Neural cell (in vitro differentiated cells): ENCODE measurements around the gene RBM25. TPM values are rescaled to one million over a fixed set of nuclear protein-coding genes. Genes with fewer than 3 reads are reported as not detected.

Experiments used
- H2AFZ ChIP-seq: fragments of 200-600, 300-800 bp; sonication (generic), shearing (Covaris generic); 2 replicates; pipeline ENCODE4 v1.6.0; 2014; ENCODE audit warnings: low read depth, mild to moderate bottlenecking, antibody characterized with exemption, low read length, moderate library complexity
- H3F3A ChIP-seq: fragments of 200-600 bp; shearing (Covaris generic); 2 replicates; pipeline ENCODE4 v1.6.1; 2016; ENCODE audit warnings: mild to moderate bottlenecking, moderate library complexity, mixed read lengths, antibody characterized with exemption, low read length; ENCODE audit not compliant: insufficient read depth, poor library complexity, severe bottlenecking
- H3K27ac ChIP-seq: fragments of 200-600, 300-800 bp; sonication (generic), shearing (Covaris generic); 2 replicates; pipeline ENCODE4 v1.5.1; 2014; ENCODE audit warnings: mild to moderate bottlenecking, low read length, moderate library complexity
- H3K27me3 ChIP-seq: fragments of 300-800, 200-600 bp; sonication (generic), shearing (Covaris generic); 2 replicates; pipeline ENCODE4 v1.6.0; 2014; ENCODE audit warnings: mild to moderate bottlenecking, low read depth, low read length, moderate library complexity; ENCODE audit not compliant: insufficient read depth
- H3K36me3 ChIP-seq: fragments of 300-800, 200-600 bp; sonication (generic), shearing (Covaris generic); 2 replicates; pipeline ENCODE4 v1.5.1; 2014; ENCODE audit warnings: mild to moderate bottlenecking, antibody characterized with exemption, low read length, moderate library complexity; ENCODE audit not compliant: insufficient read depth
- H3K4me2 ChIP-seq: fragments of 300-800, 200-600 bp; sonication (generic), shearing (Covaris generic); 2 replicates; pipeline ENCODE4 v1.6.0; 2014; ENCODE audit warnings: mild to moderate bottlenecking, low read length
- H3K4me3 ChIP-seq: fragments of 300-800, 200-600 bp; sonication (generic), shearing (Covaris generic); 2 replicates; pipeline ENCODE4 v1.5.1; 2014; ENCODE audit warnings: mild to moderate bottlenecking, low read length, moderate library complexity
- H3K79me2 ChIP-seq: fragments of 200-600 bp; shearing (Covaris generic); replicated peaks from 2 replicates; pipeline ENCODE4 v1.6.0; 2014; ENCODE audit warnings: mild to moderate bottlenecking, low read length, moderate library complexity; ENCODE audit not compliant: insufficient read depth
- H3K9ac ChIP-seq: fragments of 300-800, 200-600 bp; sonication (generic), shearing (Covaris generic); 2 replicates; pipeline ENCODE4 v1.6.1; 2016; ENCODE audit warnings: mild to moderate bottlenecking, low read length, mixed read lengths
- H3K9me2 ChIP-seq: fragments of 200-600 bp; shearing (Covaris generic); 2 replicates; pipeline ENCODE4 v1.6.1; 2016; ENCODE audit warnings: mild to moderate bottlenecking, low read length, mixed read lengths; ENCODE audit not compliant: insufficient read depth
- H3K9me3 ChIP-seq: fragments of 200-600, 300-800 bp; sonication (generic), shearing (Covaris generic); 2 replicates; pipeline ENCODE4 v1.6.1; 2016; ENCODE audit warnings: mild to moderate bottlenecking, mixed run types, low read length, moderate library complexity, mixed read lengths
- H4K20me1 ChIP-seq: fragments of 200-600 bp; shearing (Covaris generic); 2 replicates; pipeline ENCODE4 v1.6.1; 2016; ENCODE audit warnings: mild to moderate bottlenecking, mixed run types; ENCODE audit not compliant: insufficient read depth
- CTCF ChIP-seq: fragments of 450-650 bp; IDR thresholded peaks from 2 replicates; pipeline ENCODE4 v1.5.1; 2014; ENCODE audit warnings: antibody characterized with exemption, mild to moderate bottlenecking, moderate library complexity; ENCODE audit not compliant: poor library complexity, severe bottlenecking
- EP300 ChIP-seq: fragments of 450-650 bp; conservative IDR thresholded peaks from 2 replicates; pipeline ENCODE4 v1.6.1; 2014; ENCODE audit warnings: antibody characterized with exemption, mild to moderate bottlenecking, moderate library complexity; ENCODE audit not compliant: poor library complexity, severe bottlenecking
- EZH2 ChIP-seq: fragments of 200-600, 300-800 bp; shearing (Covaris generic), sonication (generic); IDR thresholded peaks from 2 replicates; pipeline ENCODE4 v1.6.1; 2014; ENCODE audit warnings: antibody characterized with exemption, low read length, borderline replicate concordance, mild to moderate bottlenecking; ENCODE audit not compliant: insufficient read depth, poor library complexity, severe bottlenecking
- MXI1 ChIP-seq: fragments of 450-650 bp; conservative IDR thresholded peaks from 2 replicates; pipeline ENCODE4 v1.6.1; 2014; ENCODE audit warnings: antibody characterized with exemption, mild to moderate bottlenecking; ENCODE audit not compliant: poor library complexity, severe bottlenecking
- POLR2AphosphoS5 ChIP-seq: IDR thresholded peaks from 2 replicates; pipeline ENCODE4 v1.6.1; 2012
- RAD21 ChIP-seq: fragments of 450-650 bp; conservative IDR thresholded peaks from 2 replicates; pipeline ENCODE4 v1.6.1; 2014; ENCODE audit warnings: antibody characterized with exemption, mild to moderate bottlenecking, moderate library complexity
- REST ChIP-seq: IDR thresholded peaks from 2 replicates; pipeline ENCODE4 v1.6.1; 2012; ENCODE audit warnings: borderline replicate concordance
- SMC3 ChIP-seq: fragments of 450-650 bp; conservative IDR thresholded peaks from 2 replicates; pipeline ENCODE4 v1.6.1; 2014; ENCODE audit warnings: antibody characterized with exemption, mild to moderate bottlenecking, moderate library complexity; ENCODE audit not compliant: poor library complexity
- TAF1 ChIP-seq: IDR thresholded peaks from 2 replicates; pipeline ENCODE4 v1.6.1; 2012; ENCODE audit warnings: low read depth
- polyA plus RNA-seq: library from polyadenylated mRNA; depleted of rRNA; stranded (reverse); fragments of >200 nt; gene quantifications from 2 replicates; pipeline ENCODE4 v1.2.3, GENCODE V29; 2014

Gene RBM25
- polyA plus RNA-seq, 1 donor from 2014 or later = 206 TPM

GRCh38 chr14:73146111-73146510 is 87.8 kb downstream of the RBM25 start:
- H4K20me1 ChIP-seq = no peaks in the 10 kb centered on the region
- H3K9me3 ChIP-seq = no peaks in the 10 kb centered on the region
- H3K27ac ChIP-seq = no peak overlapping the region
- no peaks in the 10 kb centered on the region for H3K36me3 ChIP-seq
- no peaks in the 10 kb centered on the region for H3F3A ChIP-seq
- H3K79me2 ChIP-seq = peaks cover 35% of the 10 kb centered on the region
- no peak overlapping the region for H3K9ac ChIP-seq
- TF ChIP-seq POLR2AphosphoS5 (no peak), EP300 (no peak), SMC3 (no peak), REST (no peak), EZH2 (no peak), CTCF (no peak), RAD21 (no peak), TAF1 (no peak), MXI1 (no peak)
- H3K4me3 ChIP-seq = no peak overlapping the region
- H3K9me2 ChIP-seq = no peaks in the 10 kb centered on the region
- H3K4me2 ChIP-seq = no peak overlapping the region
- H3K27me3 ChIP-seq = no peaks in the 10 kb centered on the region
- H2AFZ ChIP-seq = no peak overlapping the region

GRCh38 chr14:73149753-73150152 is 91.4 kb downstream of the RBM25 start:
- Histone ChIP-seq H3K27ac (no peak overlapping the region), H2AFZ (no peak overlapping the region), H3K4me2 (no peak overlapping the region), H3K9me2 (no peaks in the 10 kb centered on the region), H4K20me1 (no peaks in the 10 kb centered on the region), H3K9me3 (no peaks in the 10 kb centered on the region), H3K9ac (no peak overlapping the region), H3K79me2 (peaks cover 21% of the 10 kb centered on the region), H3K4me3 (no peak overlapping the region), H3K27me3 (no peaks in the 10 kb centered on the region), H3F3A (no peaks in the 10 kb centered on the region), H3K36me3 (no peaks in the 10 kb centered on the region)
- TF ChIP-seq MXI1 (no peak), REST (no peak), SMC3 (no peak), POLR2AphosphoS5 (no peak), EZH2 (no peak), CTCF (no peak), TAF1 (no peak), EP300 (no peak), RAD21 (no peak)
